Thyroid gland (tissue), 4 donors: ENCODE measurements around the gene TOGARAM2.

ENCODE experiments used
- CTCF ChIP-seq, 6 experiments: fragments of 200-600 bp in 3 of 6; fragments of 450-650 bp in 3 of 6; sonication (generic) in 3 of 6; IDR thresholded peaks; one replicate each; pipeline ENCODE4 v1.5.1; 2016 to 2019; ENCODE audit warnings: antibody characterized with exemption in 6 of 6, mild to moderate bottlenecking in 2 of 6, inconsistent platforms in 1 of 6, moderate library complexity in 1 of 6
- POLR2A ChIP-seq, 2 donors: fragments of 450-650 bp; IDR thresholded peaks; one replicate each; pipeline ENCODE4 v1.6.1; 2017; ENCODE audit warnings: antibody characterized with exemption in 2 of 2, mild to moderate bottlenecking in 2 of 2, moderate library complexity in 1 of 2

DNA sequence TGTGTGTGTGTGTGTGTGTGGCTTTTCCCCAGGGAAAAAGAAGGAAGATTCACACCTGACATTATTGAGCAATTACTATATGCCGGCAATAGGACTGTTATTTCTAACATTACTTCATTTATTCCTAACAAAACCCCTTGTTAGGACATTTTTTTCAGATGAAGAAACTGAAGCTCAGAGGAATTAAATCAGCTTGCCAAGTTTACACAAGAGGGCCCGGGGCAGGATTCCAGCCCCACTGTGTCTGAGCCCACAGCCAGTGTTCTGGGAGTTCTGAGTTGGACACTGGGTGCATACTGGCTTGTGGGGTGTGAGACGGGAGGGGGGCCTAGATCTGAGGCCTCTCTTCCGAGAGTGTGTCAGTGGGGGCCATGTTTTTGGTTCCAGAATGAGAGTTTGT is 9.9 kb downstream of the TOGARAM2 start:
- TF ChIP-seq CTCF (IDR thresholded peaks at IDR 0.05) (no peak), POLR2A (IDR thresholded peaks at IDR 0.05) (no peak)
